GM19372 (cell line): ENCODE data around the gene LRPAP1.

Source experiments
- ATAC-seq: cut with Tn5 transposase; IDR thresholded peaks from one replicate; pipeline ENCODE4 v1.9.1; 2021; ENCODE audit warnings: mild to moderate bottlenecking, low read depth, moderate library complexity; ENCODE audit not compliant: unreplicated experiment

Gene LRPAP1

DNA sequence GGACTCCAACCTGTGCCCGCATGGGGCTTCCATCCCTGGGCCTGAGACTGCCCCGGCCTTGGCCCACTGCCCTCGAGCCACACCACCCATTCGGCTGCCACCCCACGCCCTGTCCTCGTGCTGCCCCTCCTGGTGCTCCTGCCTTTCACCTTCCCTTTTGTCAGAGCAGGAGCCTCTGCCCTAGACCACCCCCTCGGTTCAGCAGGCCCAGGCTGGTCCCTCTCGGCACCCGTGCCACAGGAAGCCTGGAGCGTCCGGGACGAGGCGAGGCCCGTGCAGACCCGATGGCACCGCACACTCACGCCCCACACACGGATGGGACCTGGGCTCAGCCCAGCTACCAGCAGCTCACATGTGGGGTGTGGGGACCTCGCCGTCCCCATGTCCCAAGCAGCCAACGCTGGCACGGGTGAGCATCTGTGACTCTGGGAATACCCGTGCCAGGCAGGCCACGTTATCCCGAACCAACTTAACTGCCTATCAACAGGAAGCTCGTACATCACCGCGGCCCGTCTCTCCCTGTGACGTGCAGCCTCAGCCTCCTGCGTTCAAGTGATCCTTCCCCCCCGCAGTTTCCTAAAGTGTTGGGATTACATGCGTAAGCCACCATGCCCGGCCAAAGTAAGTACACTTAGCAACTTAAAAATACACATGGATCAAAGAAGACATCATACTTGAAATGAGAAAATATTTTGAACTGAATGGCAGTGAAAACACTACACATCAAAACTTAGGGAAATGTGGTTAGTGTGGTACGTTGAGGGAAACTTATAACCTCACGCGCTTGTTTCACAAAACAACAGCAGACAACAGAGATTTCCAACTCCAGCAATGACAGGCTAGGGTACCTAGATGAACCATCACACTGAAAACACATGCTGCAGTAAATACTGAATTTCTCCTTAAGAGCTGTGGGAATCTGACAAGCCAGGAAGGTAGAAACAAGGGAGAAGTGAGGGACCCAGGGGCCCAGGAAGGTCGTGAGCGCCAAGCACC, 29.0 kb downstream of the LRPAP1 start:
- ATAC-seq: no peak

DNA sequence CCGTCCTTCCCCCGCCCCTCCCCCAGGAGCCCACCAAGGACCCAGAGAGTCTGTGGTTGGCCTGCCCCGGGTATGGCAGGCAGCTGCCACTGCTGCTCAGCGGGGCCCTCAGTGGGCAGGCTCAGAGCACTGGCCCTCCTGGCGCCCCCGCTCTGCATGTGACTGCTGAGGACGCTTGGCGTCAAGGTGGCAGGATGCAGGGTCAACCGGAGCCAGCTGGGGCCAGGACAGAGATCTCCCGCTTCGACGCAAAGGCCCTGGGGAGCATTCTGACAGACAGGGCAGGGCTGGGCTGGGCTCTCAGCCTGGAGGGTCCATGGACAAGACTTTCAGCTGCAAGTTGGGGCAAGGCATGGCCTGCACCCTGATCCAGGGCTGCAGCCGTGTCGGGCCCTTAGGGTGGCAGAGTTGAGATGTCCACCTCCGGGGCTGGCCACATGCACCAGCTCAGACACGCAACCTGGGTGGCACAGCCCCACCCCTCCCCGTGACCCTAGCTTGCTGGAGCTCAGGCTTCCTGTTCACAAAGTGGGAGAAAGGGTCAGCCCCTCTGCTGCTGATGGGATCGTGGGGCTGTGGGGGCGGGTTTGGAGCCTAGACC, 30.3 kb downstream of the LRPAP1 start:
- ATAC-seq: no peak

DNA sequence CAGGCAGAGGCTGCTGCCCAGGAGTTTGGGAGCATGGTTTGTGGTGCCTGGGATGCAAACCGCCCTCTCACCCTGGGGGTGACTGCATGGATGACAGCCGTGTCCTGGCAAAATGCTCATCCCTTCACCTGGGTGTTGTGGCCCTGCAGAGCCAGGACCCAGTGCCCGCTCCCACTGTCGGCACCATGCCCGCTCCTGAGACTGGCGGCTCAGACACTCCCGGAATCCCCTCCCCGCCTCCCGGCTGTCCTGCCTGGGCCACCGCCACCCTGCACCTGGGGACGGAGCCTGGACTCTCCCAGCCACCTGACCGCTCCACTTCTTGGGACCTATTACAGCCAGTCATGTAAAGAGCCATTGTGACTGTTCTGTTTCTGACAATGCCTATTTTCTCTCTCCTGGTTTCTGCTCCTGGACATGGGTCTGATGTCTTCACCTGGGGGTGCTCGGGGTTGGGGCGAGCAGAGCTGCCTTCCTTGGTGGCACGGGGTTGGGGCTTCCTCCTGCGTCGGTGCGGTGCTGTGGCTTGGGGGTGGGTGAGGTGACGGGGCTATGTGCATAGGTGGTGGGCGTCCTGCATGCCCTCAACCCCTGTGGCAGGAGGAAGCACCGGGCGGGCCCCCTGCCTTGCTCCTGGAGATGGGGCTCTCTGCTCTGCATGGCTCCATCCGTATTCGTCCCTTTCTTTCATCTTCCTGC, 30.9 kb downstream of the LRPAP1 start:
- ATAC-seq: no peak

DNA sequence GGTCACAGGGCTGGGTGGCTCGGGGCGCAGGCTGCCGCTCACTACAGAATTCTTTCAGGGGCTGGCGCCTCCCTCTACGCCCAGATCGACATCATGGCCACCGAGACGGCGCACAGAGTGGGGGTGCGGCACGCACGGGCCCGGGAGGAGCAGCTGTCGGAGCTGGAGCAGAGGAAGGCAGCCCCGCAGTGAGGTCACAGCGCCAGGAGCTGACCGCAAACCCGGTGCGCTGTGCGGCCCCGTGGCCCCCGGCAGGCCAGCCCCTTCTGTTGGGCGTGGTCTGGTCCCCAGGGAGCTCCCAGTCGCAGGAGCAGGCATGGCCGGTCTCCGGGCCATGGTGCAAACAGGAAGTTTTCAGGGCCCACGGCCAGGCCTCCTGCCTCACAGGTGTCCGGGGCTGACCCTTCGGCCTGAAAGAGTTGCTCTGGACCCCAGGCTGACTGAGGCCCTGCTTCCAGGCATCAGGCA, 31.6 kb downstream of the LRPAP1 start:
- no peak for ATAC-seq

DNA sequence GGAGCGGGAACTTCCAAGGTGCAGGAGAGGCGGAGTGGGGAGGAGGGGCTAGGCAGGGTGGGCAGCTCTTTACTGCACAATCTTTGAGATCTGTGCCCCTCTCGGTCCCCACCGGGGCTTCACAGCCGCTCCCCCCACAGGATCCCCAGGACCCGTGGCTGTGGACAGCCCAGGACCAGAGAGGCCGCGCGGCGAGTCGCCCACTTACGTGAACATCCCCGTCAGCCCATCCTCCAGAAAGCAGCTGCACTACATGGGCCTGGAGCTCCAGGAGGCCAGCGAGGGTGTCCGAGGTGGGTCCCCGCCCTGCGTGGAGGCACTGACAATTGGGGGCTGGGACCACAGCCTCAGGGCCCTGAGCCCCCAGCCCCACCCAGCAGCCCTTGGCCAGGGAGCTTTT, 32.1 kb downstream of the LRPAP1 start:
- no peak for ATAC-seq

DNA sequence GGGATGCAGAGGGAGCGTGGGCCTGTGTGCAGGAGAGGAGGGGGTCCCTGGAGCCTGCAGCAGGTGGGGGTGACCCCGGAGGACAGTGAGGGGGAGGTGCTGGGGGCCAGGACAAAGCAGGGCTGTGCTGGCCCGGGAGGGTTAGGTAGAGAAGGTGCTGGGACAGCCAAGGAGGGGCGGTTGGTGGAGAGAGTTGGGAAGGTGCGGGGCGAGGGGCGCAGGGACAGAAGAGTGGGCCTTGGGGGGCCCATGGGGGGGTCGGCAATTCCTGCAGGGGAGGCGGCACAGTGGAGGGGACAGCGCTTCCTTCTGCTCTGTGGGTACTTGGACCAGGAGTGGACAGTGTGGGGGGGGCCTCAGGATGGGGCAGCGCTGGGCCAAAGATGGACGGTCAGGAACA, 32.5 kb downstream of the LRPAP1 start:
- no peak for ATAC-seq

DNA sequence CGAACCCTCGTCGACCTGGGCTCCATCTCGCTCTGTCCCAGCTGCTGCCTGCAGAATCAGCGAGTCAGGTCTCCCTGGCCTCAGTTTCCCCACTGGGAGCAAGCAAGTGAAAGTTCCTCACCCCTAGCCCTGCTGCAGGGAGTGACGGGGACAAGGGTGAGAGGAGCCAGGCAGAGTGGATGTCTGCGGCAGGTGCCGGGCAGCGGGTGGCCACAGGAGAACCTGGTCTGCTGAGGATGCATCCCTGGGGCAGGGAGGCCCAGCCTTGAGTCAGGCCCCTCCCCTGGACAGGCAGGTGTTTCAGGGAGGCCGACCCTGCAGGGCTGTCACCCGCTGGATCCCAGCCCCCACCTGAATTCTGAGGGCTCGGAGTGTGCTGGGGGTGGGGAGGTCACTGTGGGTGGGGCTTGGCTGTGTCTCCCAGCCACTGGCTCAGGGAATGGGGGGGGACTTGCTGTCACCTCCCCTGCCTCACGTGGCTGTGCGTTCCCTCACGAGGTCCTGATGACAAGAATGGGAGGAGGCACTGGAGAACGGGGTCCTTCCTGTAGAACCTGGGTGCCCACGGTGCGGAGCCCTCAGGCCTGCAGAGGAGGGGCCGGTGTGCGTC, 33.2 kb downstream of the LRPAP1 start:
- ATAC-seq: no peak

DNA sequence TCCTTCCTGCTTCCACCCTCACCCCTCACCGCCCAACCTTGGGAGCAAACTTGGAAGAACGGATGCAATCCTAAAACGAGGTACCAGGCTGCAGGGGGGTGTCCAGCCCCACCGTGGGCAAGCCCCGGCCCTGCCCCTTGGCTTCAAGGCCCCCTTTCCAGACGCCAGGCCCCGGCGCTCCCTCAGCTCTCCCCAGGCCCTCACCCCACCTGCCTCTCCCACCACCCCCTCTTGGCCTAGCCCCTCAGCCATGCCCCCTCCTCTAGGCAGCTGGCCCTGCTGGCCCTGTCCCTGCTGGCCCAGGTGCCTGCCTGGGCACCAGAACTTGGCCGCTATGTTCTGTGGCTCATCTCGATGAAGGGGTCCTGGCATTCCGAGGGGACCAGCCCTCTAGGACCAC, 33.8 kb downstream of the LRPAP1 start:
- no peak for ATAC-seq

DNA sequence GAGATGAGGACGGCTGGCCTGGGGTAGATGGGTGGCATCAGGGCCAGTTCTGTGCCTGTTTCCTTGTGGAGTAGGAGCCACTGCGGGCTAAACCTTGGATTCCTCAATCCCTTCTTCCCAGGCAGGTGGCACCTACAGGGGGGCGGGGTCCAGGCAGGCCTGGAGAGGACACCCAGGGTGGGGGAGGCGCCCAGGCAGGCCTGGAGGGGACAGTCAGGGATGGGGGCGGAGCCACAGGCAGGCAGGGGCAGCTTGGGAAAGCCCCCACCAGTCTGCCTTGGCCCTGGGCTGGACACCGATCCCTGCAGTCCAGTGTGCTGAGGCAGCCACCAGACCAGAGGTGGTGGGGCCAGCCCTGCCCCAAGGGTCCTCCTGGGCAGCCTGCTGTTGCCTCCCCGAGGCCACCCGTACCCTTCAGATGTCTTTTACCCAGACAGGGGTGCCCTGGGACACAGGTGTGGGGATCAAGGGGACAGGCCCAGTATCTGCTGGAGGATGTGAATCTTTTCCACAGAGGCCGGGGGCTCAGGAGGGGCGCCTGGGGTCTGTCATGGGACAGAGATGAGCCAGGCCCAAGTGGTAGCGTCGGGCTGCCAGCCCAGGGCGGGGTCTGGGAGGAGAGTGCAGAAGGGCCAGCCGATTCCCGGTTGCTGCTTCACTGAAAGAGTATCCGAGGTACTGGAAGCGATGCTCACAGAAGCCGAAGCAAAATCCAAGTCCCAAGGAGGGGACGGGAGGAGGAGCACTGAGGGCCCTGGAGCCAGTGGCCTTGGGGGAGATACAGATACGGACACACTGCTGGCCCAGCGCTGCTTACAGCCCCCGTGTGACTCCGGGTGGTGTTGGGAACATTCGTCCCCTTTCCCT, 34.5 kb downstream of the LRPAP1 start:
- ATAC-seq: no peak

DNA sequence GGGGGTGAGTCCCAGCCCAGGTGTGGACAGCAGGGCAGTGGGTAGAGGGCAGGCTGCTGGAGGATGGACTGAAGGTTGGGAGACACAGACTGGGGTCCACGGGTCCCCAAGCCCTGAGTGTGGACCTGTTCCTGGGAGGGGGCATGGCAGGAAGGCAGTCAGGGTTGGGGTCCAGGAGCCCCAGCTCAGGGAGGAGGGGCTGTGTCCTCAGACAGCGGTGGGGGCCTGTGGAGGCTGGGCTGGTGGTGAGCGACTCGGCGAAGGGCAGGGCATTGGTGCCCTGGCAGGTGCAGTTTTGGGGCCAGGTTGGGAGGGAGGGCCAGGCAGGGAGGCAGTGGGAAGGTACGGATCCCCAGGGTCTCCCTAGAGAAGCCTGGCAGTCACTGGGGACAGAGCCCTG, 35.1 kb downstream of the LRPAP1 start:
- no peak for ATAC-seq

DNA sequence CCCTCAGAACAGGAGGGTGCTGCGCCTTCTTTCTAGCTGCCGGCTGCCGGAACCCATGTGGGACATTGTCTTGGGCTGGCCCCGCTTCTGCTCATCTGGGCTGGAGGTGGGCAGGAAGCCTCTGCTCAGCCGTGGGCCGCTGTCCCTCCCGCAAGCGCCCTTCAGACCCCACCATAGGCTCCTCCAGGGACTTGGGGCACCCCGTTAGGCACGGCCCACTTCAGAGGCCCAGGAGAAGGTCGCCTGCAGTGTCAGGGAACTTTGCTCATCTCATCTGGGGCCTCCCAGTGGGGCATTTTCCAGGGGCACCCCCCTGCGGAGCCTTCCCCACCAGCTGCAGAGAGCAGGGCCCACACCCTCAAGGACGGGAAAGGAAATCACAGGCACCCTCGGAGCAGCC, 36.2 kb downstream of the LRPAP1 start:
- no peak for ATAC-seq

DNA sequence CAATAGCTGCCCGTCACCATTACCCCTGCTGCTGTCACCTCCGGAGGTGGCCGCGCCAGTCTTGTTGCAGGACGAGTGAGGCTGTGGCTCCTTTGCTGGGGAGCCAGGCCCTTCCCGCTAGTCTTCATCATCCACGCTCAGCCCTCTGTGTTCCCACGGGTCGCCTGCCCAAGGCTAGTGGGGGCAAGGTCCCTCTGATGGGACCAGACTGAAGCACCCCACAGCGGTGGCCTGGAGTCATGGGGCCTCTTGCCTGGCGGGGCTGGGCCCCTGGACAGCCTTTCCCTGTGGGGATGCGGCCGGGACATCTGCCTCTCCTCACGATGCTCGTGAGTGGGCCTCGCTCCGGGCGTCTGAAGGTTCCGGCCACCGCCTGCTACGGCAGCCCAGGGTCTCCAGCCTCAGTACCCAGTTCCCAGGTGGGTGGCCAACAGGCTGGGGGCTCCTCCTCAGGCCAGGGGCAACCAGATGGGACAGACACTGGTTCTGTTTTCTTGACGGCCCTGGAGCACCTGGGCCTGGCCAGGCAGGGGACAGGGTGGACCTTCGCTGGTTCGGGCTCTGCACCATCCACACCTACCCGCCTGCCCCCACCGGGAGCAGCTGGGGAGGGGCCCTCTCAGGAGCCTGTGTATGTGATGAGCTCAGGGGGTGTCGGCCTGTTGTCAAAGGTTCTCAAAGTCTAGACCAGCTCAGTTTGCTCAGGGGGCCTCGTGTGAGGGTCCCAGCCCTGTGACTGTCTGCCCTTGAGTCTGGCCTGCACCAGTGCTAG, 36.8 kb downstream of the LRPAP1 start:
- no peak for ATAC-seq

DNA sequence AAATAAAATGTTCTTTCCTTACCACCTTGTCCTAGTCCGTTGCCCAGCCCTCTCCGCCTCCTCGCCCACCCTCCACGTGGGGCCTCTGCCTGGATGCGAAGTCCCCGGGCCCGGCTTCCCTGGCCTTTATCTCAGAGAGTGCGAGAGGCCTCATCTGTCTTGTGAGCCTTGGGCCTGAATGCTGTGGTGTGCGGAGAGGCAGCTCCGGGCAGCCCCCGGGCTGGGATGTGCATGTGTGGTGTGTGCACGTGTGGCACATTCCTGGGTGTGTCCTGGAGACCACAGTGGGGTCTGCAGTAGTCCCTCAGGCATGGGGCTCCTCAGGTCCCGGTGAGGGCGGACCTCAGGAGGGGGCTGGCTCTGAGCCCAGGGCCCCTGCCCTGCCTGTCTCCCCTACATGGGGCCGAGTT, 37.8 kb downstream of the LRPAP1 start:
- no peak for ATAC-seq

DNA sequence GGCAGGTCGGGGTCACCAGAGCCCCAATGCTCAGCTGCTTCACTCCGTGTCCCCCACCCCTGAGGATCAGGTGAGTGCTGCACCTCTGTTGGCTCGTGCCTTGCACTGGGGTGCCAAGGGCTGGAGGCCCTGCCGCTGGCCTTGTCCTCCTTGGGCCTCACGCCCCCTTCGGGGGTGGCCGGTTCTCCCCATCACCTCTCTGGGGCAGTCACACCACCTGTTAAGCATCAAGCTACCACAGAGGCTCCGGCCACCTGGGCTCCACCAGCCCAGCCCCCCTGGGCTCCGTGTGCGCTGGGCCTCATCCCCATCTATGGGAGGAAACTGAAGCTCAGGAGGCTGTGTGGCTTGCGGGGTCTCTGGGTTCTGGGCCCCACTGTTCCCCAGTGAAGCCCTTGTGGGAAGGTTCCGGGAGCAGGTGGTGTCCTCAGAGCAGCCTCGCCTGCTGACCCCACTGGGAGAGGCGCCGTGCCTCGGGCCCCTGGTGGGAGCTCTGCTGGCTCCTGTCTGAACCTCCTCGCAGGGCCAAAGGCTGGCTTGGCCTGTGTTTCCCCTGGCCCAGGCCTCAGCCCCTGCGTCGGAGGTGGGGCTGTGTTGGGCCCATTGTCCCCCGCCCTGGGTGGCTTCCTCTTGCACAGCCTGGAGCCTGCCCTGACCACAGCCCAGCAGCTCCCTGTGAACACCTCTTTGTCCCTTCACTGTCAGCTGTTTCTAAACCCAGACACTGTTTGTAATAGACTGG, 38.3 kb downstream of the LRPAP1 start:
- ATAC-seq: no peak

DNA sequence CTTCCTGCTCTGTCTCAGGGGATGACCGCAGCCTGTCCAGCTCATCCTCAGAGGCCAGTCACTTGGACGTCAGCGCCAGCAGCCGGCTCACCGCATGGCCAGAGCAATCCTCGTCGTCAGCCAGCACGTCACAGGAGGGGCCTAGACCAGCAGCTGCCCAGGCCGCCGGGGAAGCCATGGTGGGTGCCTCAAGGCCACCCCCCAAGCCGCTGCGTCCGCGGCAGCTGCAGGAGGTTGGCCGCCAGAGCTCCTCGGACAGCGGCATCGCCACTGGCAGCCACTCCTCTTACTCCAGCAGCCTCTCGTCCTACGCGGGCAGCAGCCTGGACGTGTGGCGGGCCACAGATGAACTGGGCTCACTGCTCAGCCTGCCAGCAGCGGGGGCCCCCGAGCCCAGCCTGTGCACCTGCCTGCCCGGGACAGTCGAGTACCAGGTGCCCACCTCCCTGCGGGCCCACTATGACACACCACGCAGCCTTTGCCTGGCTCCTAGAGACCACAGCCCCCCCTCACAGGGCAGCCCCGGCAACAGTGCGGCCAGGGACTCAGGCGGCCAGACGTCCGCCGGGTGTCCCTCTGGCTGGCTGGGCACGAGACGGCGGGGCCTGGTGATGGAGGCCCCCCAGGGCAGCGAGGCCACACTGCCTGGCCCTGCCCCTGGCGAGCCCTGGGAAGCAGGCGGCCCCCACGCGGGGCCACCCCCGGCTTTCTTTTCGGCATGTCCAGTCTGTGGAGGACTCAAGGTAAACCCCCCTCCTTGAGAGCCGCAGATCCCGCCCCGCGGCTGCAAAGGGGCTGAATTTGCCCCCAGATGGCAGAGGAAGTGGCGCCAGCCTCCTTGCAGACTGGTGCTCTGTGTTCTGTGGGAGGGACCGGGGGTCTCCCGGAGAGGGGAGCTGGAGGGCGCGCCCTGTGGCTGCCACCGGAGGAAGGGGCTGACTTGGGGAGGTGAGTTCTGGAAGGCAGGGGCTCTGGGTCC, 39.2 kb downstream of the LRPAP1 start:
- no peak for ATAC-seq

DNA sequence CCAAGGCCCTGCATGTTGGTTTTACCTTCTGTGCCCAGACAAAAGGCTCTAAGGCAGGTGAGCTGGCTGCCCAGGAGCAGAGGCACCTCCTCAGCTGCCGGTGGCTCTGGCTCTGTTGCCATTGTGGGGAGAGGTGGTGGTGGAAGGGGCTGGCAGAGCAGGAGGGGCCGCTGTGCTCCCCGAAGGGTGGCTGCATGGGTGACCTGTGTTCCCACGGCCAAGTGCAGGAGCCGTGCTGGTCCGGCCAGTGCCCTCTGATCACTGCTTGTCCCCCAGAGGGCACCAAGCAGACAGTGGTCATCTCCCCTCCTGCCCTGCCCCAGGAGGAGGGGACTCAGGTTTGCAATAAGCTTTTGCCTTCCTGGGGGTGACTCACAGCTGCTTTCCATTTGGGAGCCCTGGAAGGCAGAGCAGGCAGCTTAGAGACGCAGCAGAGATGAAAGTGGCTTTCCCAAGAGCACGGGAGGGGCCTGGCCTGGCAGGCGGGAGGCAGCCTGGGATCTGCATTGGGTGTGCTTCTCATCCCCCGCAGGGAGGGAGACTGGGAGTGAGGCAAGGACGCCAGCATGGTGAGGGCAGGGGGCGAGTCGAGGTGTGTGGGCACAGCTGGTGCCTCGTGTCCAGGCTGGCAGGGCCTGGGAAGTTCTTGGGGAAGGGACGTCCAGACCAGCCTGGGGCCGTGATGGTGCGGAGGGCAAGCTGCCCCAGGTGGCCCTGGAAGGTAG, 40.4 kb downstream of the LRPAP1 start:
- no peak for ATAC-seq
